OCI-LY3 (cell line): ENCODE measurements around the gene WDR37.
"Not testable (repeated sequence)": the region's sequence is repeated elsewhere in the genome, so short reads cannot be mapped to it uniquely, and the experiment has no call there.

Experiments
- H2AFZ ChIP-seq: fragments of 200-600, 300-600 bp; shearing (Covaris generic); 2 replicates; pipeline ENCODE4 v1.6.0; 2014; ENCODE audit warnings: antibody characterized with exemption, low read depth, low read length
- H3K27ac ChIP-seq: fragments of 200-600, 300-600 bp; sonication (generic); 2 replicates; pipeline ENCODE4 v1.5.1; 2014; ENCODE audit warnings: mild to moderate bottlenecking, low read length, moderate library complexity, mixed read lengths
- H3K27me3 ChIP-seq: fragments of 200-600, 300-600 bp; sonication (generic); 2 replicates; pipeline ENCODE4 v1.6.1; 2014; ENCODE audit warnings: low read depth, low read length, mixed read lengths
- H3K36me3 ChIP-seq: fragments of 200-600, 300-600 bp; sonication (generic); replicated peaks from 2 replicates; pipeline ENCODE3; 2014; ENCODE audit warnings: low read depth, low read length, mixed read lengths
- H3K4me1 ChIP-seq: fragments of 300-600, 200-600 bp; sonication (generic); 2 replicates; pipeline ENCODE4 v1.6.1; 2014; ENCODE audit warnings: low read length, mixed read lengths
- H3K4me2 ChIP-seq: fragments of 200-600, 300-600 bp; sonication (generic); 2 replicates; pipeline ENCODE4 v1.6.1; 2014; ENCODE audit warnings: low read length, mixed read lengths
- H3K4me3 ChIP-seq: fragments of 300-600, 200-600 bp; sonication (generic); 2 replicates; pipeline ENCODE4 v1.5.1; 2014; ENCODE audit warnings: antibody characterized with exemption, mild to moderate bottlenecking, low read length, moderate library complexity
- H3K79me2 ChIP-seq: fragments of 300-600, 200-600 bp; shearing (Covaris generic); 2 replicates; pipeline ENCODE4 v1.6.1; 2014; ENCODE audit warnings: mild to moderate bottlenecking, low read length, mixed read lengths
- H3K9ac ChIP-seq: fragments of 300-600, 200-600 bp; shearing (Covaris generic); 2 replicates; pipeline ENCODE4 v1.6.0; 2014; ENCODE audit warnings: mild to moderate bottlenecking, low read length, moderate library complexity
- H3K9me3 ChIP-seq: fragments of 200-600, 300-600 bp; shearing (Covaris generic); 2 replicates; pipeline ENCODE4 v1.6.1; 2014; ENCODE audit warnings: low read length, mixed read lengths; ENCODE audit not compliant: insufficient read depth
- H4K20me1 ChIP-seq: fragments of 200-600, 300-600 bp; sonication (generic); 2 replicates; pipeline ENCODE4 v1.6.1; 2016; ENCODE audit warnings: low read length, mixed read lengths; ENCODE audit not compliant: insufficient read depth
- CTCF ChIP-seq: fragments of 200-600, 300-600 bp; sonication (generic); IDR thresholded peaks from 2 replicates; pipeline ENCODE4 v1.5.1; 2014; ENCODE audit warnings: antibody characterized with exemption, low read length, low read depth
- EZH2phosphoT487 ChIP-seq: fragments of 200-600 bp; shearing (Covaris generic); IDR thresholded peaks from 2 replicates; pipeline ENCODE4 v1.6.1; 2018; ENCODE audit warnings: antibody characterized with exemption, mixed run types, low read depth

Gene WDR37

GRCh38 chr10:1037098-1037497, 19.1 kb upstream of the WDR37 start:
- Histone ChIP-seq H3K27me3 (no peaks in the 10 kb centered on the region), H4K20me1 (peaks cover 10% of the 10 kb centered on the region), H3K9ac (no peak overlapping the region), H3K9me3 (no peaks in the 10 kb centered on the region), H3K36me3 (peaks cover 26% of the 10 kb centered on the region), H3K4me2 (no peak overlapping the region), H3K4me3 (no peak overlapping the region), H2AFZ (no peak overlapping the region), H3K4me1 (peaks cover 21% of the 10 kb centered on the region), H3K27ac (peak overlapping the region; percentile 77), H3K79me2 (peaks cover 3% of the 10 kb centered on the region; the same call in 1 of the 2 replicates)
- TF ChIP-seq EZH2phosphoT487, result no peak
- no peak for TF ChIP-seq CTCF

DNA sequence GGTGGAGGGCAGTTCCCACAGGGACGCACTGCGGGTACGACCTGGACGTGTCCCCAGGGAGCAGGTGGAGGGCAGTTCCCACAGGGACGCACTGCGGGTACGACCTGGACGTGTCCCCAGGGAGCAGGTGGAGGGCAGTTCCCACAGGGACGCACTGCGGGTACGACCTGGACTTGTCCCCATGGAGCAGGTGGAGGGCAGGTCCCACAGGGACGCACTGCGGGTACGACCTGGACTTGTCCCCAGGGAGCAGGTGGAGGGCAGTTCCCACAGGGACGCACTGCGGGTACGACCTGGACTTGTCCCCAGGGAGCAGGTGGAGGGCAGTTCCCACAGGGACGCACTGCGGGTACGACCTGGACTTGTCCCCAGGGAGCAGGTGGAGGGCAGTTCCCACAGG, 17.4 kb upstream of the WDR37 start:
- peaks cover 20% of the 10 kb centered on the region for H4K20me1 ChIP-seq
- H3K79me2 ChIP-seq, result peaks cover 12% of the 10 kb centered on the region
- not testable (repeated sequence) for H2AFZ ChIP-seq, H3K9ac ChIP-seq, H3K4me2 ChIP-seq, H3K27ac ChIP-seq, H3K4me3 ChIP-seq, H3K27me3 ChIP-seq, H3K9me3 ChIP-seq
- peaks cover 28% of the 10 kb centered on the region for H3K4me1 ChIP-seq
- peaks cover 40% of the 10 kb centered on the region for H3K36me3 ChIP-seq

DNA sequence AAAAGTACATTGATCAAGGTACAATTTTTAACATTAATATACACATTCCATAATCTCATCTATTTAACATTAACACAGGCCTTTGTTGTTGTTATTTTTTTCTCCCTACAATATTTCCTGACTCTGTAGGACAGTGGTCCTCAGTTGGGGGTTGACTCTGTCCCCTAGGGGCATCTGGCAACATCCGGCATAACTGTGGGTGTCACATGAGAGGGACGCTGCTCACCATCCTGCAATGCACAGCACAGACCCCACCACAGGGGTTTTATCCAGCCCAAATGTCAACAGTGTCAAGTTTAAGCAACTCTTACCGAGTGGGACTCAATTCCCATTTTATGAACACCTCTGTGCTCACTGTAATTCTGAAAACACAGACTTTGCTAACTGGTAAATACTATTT, 16.1 kb upstream of the WDR37 start:
- Histone ChIP-seq H4K20me1 (peaks cover 33% of the 10 kb centered on the region), H3K4me1 (peaks cover 39% of the 10 kb centered on the region), H3K27ac (no peak overlapping the region; the same call in 1 of the 2 replicates), H3K27me3 (no peaks in the 10 kb centered on the region), H3K36me3 (peaks cover 46% of the 10 kb centered on the region), H2AFZ (no peak overlapping the region), H3K9ac (no peak overlapping the region), H3K4me3 (no peak overlapping the region), H3K79me2 (peaks cover 26% of the 10 kb centered on the region), H3K4me2 (no peak overlapping the region), H3K9me3 (no peaks in the 10 kb centered on the region)
- TF ChIP-seq EZH2phosphoT487 (no peak), CTCF (no peak)

GRCh38 chr10:1041514-1041913, 14.7 kb upstream of the WDR37 start:
- Histone ChIP-seq H3K4me3 (no peak overlapping the region), H4K20me1 (peaks cover 44% of the 10 kb centered on the region), H3K4me2 (no peak overlapping the region), H3K79me2 (peaks cover 40% of the 10 kb centered on the region), H3K4me1 (peaks cover 38% of the 10 kb centered on the region), H3K9me3 (no peaks in the 10 kb centered on the region), H3K9ac (no peak overlapping the region), H3K27ac (no peak overlapping the region), H2AFZ (no peak overlapping the region), H3K36me3 (peaks cover 54% of the 10 kb centered on the region), H3K27me3 (no peaks in the 10 kb centered on the region)
- TF ChIP-seq CTCF (no peak), EZH2phosphoT487 (no peak)
